ENCODE data around the gene S100B.
A peak's percentile ranks its signal among the peaks of the same experiment; 100 is the strongest.

S100B gene

GRCh38 chr21:46607636-46608035, 2.8 kb upstream of the S100B start:
- Histone ChIP-seq H3K36me3 (ENCODE audit: insufficient read depth, low read length) (no peaks in the 10 kb centered on the region), H4K20me1 (ENCODE audit: insufficient read depth, low read length) (no peaks in the 10 kb centered on the region), H3K79me2 (ENCODE audit: insufficient read depth, low read length) (no peaks in the 10 kb centered on the region), H2AFZ (ENCODE audit: low read depth, low read length) (no peak overlapping the region), H3K27ac (ENCODE audit: low read length) (no peak overlapping the region), H3K9me3 (ENCODE audit: insufficient read depth, low read length, severe bottlenecking) (peaks cover 4% of the 10 kb centered on the region), H3K4me3 (ENCODE audit: low read depth in 1 of 2, low read length in 2 of 2) (no peak overlapping the region), H3K27me3 (ENCODE audit: insufficient read depth, low read length, poor library complexity) (no peaks in the 10 kb centered on the region), H3K4me1 (ENCODE audit: insufficient read depth, low read length) (peaks cover 16% of the 10 kb centered on the region), H3K9ac (ENCODE audit: low read depth, low read length) (no peak overlapping the region), H3K4me2 (ENCODE audit: insufficient read depth, low read length) (no peak overlapping the region)
- TF ChIP-seq, protein P1, sequence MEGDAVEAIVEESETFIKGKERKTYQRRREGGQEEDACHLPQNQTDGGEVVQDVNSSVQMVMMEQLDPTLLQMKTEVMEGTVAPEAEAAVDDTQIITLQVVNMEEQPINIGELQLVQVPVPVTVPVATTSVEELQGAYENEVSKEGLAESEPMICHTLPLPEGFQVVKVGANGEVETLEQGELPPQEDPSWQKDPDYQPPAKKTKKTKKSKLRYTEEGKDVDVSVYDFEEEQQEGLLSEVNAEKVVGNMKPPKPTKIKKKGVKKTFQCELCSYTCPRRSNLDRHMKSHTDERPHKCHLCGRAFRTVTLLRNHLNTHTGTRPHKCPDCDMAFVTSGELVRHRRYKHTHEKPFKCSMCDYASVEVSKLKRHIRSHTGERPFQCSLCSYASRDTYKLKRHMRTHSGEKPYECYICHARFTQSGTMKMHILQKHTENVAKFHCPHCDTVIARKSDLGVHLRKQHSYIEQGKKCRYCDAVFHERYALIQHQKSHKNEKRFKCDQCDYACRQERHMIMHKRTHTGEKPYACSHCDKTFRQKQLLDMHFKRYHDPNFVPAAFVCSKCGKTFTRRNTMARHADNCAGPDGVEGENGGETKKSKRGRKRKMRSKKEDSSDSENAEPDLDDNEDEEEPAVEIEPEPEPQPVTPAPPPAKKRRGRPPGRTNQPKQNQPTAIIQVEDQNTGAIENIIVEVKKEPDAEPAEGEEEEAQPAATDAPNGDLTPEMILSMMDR (IDR thresholded peaks at IDR 0.05; ENCODE audit: borderline replicate concordance, extremely low read depth, low read length, poor library complexity, severe bottlenecking) = no peak
- TF ChIP-seq EZH2 (IDR thresholded peaks at IDR 0.05; ENCODE audit: borderline replicate concordance, low read depth, low read length, severe bottlenecking) = no peak
- DNase-seq (no peak), ATAC-seq (ENCODE audit: insufficient read depth, low read depth) (no peak)

DNA sequence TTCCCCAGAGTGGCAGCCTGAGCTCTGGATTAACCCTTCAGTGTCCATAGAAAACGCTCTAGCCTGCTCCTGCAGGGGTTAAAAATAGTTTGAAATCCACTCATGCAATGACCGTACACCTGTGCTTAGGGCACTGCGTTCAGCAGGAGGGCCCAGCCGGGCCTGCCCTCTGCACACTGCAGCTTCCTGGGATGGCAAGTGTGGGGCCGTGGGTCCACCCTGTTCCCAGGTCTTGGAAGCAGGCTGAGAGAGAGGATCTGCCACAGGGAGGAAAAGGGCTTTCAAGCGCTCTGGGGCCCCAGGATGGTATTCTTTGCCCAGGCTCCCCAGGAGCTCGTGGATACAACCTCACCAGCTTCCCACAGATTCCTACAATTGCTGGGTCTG, 1.5 kb upstream of the S100B start:
- no peak overlapping the region for H3K4me2 ChIP-seq (ENCODE audit: insufficient read depth, low read length)
- no peaks in the 10 kb centered on the region for H4K20me1 ChIP-seq (ENCODE audit: insufficient read depth, low read length)
- ATAC-seq (ENCODE audit: insufficient read depth, low read depth) = peak; percentile 27
- peaks cover 16% of the 10 kb centered on the region for H3K4me1 ChIP-seq (ENCODE audit: insufficient read depth, low read length)
- H3K27me3 ChIP-seq (ENCODE audit: insufficient read depth, low read length, poor library complexity) = no peaks in the 10 kb centered on the region
- no peaks in the 10 kb centered on the region for H3K36me3 ChIP-seq (ENCODE audit: insufficient read depth, low read length)
- H3K4me3 ChIP-seq (ENCODE audit: low read depth in 1 of 2, low read length in 2 of 2) = no peak overlapping the region
- H2AFZ ChIP-seq (ENCODE audit: low read depth, low read length) = no peak overlapping the region
- DNase-seq = no peak
- no peak overlapping the region for H3K9ac ChIP-seq (ENCODE audit: low read depth, low read length)
- H3K9me3 ChIP-seq (ENCODE audit: insufficient read depth, low read length, severe bottlenecking) = peaks cover 4% of the 10 kb centered on the region
- H3K79me2 ChIP-seq (ENCODE audit: insufficient read depth, low read length) = no peaks in the 10 kb centered on the region
- TF ChIP-seq EZH2 (IDR thresholded peaks at IDR 0.05; ENCODE audit: borderline replicate concordance, low read depth, low read length, severe bottlenecking) = no peak
- TF ChIP-seq, protein P1 (IDR thresholded peaks at IDR 0.05; ENCODE audit: borderline replicate concordance, extremely low read depth, low read length, poor library complexity, severe bottlenecking) = no peak
- peak overlapping the region; percentile 44; the same call in 1 of the 2 replicates for H3K27ac ChIP-seq (ENCODE audit: low read length)

DNA sequence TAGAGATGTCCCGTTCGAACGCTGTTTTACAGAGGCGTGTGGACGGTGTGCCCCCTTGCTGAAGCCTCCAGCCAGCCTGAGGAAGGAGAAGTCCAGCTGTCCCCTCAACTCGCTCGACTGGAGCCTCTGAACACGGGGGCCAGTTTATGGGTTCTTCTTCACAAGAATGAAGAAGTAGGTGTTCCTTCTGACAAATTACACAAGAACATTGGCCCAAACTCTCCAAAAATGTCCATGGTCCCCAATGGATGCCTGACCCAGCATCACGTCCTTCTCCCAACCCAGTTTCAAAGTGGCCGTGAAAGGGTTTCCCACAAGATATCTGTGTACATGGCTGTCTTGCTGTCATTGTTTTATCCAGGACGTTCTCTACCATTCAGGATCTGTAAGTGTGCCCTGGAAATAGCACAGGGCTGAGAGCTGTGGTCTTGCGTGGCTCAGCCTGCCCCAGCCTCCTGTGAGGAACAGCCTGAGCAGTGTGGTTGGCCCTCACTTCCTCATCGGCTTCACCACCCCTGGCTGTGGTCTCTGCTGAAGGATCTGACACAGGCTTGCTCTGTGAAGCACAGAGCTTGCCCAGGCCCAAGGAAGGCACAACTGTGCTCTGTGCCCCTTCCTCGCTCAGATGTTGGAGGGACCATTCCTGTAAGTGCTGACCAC, 1.0 kb upstream of the S100B start:
- Histone ChIP-seq H3K4me2 (ENCODE audit: insufficient read depth, low read length) (no peak overlapping the region), H3K36me3 (ENCODE audit: insufficient read depth, low read length) (no peaks in the 10 kb centered on the region), H3K9me3 (ENCODE audit: insufficient read depth, low read length, severe bottlenecking) (peaks cover 4% of the 10 kb centered on the region), H4K20me1 (ENCODE audit: insufficient read depth, low read length) (no peaks in the 10 kb centered on the region), H3K79me2 (ENCODE audit: insufficient read depth, low read length) (no peaks in the 10 kb centered on the region), H3K27ac (ENCODE audit: low read length) (peak overlapping the region; percentile 44; the same call in 1 of the 2 replicates), H3K9ac (ENCODE audit: low read depth, low read length) (no peak overlapping the region), H3K4me1 (ENCODE audit: insufficient read depth, low read length) (peaks cover 16% of the 10 kb centered on the region), H3K4me3 (ENCODE audit: low read depth in 1 of 2, low read length in 2 of 2) (no peak overlapping the region), H3K27me3 (ENCODE audit: insufficient read depth, low read length, poor library complexity) (no peaks in the 10 kb centered on the region), H2AFZ (ENCODE audit: low read depth, low read length) (no peak overlapping the region)
- peak; percentile 73 for DNase-seq
- peak; percentile 99 for ATAC-seq (ENCODE audit: insufficient read depth, low read depth)
- TF ChIP-seq, protein P1 (IDR thresholded peaks at IDR 0.05; ENCODE audit: borderline replicate concordance, extremely low read depth, low read length, poor library complexity, severe bottlenecking) = no peak
- TF ChIP-seq EZH2 (IDR thresholded peaks at IDR 0.05; ENCODE audit: borderline replicate concordance, low read depth, low read length, severe bottlenecking) = no peak

All from DND-41 (cell line).